ENCODE results near the gene SFRP5.

SFRP5 gene

DNA sequence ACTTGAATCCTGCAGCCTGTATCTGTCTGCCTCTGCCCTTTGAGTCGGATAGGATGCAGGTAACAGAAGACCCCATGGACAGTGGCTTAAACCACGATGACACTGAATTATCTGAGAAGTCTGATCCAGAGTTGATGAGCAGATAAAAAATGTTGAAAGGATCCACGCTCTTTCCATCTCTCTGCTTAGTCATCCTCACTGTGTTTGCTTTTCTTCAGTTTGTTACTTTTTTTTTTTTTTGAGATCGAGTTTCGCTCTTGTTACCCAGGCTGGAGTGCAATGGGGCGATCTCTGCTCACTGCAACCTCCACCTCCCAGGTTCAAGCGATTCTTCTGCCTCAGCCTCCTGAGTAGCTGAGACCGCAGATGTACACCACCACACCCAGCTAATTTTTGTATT, 40.9 kb upstream of the SFRP5 start:
- Histone ChIP-seq H3K4me3 (no peak overlapping the region), H3K27ac (no peak overlapping the region)
- no peak for DNase-seq (ENCODE audit: low spot score)
- TF ChIP-seq, protein P1, sequence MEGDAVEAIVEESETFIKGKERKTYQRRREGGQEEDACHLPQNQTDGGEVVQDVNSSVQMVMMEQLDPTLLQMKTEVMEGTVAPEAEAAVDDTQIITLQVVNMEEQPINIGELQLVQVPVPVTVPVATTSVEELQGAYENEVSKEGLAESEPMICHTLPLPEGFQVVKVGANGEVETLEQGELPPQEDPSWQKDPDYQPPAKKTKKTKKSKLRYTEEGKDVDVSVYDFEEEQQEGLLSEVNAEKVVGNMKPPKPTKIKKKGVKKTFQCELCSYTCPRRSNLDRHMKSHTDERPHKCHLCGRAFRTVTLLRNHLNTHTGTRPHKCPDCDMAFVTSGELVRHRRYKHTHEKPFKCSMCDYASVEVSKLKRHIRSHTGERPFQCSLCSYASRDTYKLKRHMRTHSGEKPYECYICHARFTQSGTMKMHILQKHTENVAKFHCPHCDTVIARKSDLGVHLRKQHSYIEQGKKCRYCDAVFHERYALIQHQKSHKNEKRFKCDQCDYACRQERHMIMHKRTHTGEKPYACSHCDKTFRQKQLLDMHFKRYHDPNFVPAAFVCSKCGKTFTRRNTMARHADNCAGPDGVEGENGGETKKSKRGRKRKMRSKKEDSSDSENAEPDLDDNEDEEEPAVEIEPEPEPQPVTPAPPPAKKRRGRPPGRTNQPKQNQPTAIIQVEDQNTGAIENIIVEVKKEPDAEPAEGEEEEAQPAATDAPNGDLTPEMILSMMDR (IDR thresholded peaks at IDR 0.05) = no peak

DNA sequence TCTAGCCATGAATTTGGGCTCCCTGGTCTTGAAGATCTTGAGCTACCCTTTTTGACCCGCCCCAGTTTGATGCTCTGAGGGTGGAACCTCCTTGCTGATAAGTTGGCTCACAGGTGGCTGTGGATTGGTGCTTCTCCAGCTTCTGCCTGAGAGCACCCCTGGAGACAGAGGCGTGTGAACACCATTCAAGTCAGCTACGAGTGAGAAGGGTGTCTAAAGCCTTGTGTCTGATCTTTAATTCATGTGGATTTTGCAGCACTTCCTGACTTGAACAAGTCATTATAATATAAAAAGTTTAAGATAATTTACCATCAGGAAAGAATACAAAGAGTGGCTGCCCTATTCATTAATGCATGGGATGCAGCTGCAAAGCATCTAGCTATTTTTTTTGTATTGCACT, 40.2 kb upstream of the SFRP5 start:
- H3K4me3 ChIP-seq = no peak overlapping the region
- no peak overlapping the region for H3K27ac ChIP-seq
- TF ChIP-seq, protein P1 (IDR thresholded peaks at IDR 0.05) = no peak
- no peak for DNase-seq (ENCODE audit: low spot score)

DNA sequence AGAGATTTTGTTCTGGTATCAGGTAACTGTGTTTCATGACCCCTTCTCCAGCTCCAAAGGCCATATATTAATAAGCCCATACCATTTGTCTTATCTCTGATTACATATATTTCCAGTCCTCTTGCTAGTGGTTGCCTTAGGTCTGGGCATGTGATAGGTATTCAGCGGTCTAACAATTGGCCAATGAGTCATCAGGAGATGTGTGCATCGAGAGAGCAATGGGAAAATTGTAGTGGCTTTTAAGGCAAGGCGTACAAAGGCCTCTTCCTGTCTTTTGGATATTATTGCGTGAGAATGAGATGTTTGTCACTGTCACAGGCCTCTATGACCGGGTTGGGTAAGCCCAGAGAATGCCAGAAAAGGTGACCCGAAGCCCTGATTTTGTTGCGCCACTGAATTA, 38.6 kb upstream of the SFRP5 start:
- Histone ChIP-seq H3K27ac (no peak overlapping the region), H3K4me3 (no peak overlapping the region)
- DNase-seq (ENCODE audit: low spot score) = no peak
- TF ChIP-seq, protein P1 (IDR thresholded peaks at IDR 0.05) = no peak

DNA sequence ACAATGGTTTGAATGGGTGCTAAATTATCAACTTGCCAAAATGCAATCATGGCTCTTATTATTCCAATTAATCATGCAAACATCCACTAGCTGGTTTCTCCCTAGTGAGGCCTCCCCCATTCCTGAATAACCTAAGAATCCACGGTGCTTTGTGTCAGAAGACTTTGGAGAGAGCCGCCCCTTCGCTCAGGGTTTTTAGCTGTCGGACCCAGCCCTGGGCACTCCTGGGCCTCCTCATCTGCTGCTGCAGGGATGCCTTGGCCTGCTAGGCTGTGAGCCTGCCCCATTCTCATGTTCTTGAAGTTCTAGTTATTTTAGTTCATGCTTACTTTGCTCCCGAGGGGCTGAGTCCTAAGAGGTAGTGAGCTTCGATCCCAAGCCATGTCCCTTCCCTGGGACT, 34.1 kb upstream of the SFRP5 start:
- DNase-seq (ENCODE audit: low spot score) = no peak
- Histone ChIP-seq H3K4me3 (no peak overlapping the region), H3K27ac (no peak overlapping the region)
- TF ChIP-seq, protein P1 (IDR thresholded peaks at IDR 0.05) = no peak

DNA sequence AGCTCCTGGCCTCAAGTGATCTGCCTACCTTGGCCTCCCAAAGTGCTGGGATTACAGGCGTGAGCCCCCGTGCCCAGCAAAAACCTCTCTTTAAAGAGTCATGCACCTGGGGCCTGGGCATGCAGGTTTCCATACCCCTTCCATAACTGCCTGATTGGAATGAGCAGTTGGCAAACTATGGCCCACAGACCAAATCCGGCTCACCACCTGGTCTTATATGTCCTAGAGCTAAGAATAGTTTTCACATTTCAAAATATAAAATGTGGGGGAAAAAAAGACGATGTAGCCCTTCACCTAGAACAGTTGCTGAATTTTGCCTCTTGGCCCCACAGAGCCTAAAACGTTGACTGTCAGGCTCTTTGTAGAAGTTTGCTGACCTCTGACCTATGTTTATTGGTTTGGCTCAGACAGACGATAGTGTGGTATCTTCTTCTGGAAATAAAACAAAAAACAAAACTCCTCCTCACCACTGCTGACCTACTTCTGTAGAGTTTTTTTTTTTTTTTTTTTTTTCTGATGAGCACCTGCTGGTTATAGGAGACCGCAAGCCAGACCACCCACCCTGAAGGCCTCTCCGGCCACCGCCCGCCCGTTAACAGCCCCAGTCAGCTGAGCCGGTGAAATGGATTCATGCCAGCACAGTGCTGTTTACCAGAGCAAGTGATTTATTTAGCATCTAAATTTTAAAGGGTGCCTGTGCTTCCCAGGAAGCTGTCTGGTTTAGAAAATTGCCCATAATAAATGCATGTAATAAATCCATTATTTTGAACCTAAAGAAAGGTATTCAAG, 33.5 kb upstream of the SFRP5 start:
- no peak overlapping the region for H3K4me3 ChIP-seq
- TF ChIP-seq, protein P1 (IDR thresholded peaks at IDR 0.05) = no peak
- H3K27ac ChIP-seq = no peak overlapping the region
- no peak for DNase-seq (ENCODE audit: low spot score)

DNA sequence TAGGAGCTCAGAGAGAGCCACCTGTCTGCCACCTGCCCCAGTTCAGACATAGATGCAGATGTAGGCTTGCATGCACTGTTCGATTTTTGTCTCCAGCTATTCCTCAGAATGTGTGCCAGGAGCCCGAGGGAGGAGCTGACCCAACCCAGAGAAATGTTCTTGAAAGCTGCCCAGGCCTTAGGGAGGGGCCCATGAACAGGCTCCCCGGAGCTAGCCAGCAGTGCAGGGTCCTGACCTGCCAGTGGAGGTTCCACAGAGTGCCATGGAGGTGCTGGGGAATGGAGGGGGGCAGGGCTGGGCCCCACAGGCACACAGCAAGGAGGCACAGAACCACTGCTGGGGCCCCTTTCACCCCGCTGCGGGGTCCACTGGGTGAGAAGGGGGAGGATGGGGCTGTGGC, 29.6 kb upstream of the SFRP5 start:
- TF ChIP-seq, protein P1 (IDR thresholded peaks at IDR 0.05) = no peak
- DNase-seq (ENCODE audit: low spot score) = no peak
- no peak overlapping the region for H3K27ac ChIP-seq
- no peak overlapping the region for H3K4me3 ChIP-seq

DNA sequence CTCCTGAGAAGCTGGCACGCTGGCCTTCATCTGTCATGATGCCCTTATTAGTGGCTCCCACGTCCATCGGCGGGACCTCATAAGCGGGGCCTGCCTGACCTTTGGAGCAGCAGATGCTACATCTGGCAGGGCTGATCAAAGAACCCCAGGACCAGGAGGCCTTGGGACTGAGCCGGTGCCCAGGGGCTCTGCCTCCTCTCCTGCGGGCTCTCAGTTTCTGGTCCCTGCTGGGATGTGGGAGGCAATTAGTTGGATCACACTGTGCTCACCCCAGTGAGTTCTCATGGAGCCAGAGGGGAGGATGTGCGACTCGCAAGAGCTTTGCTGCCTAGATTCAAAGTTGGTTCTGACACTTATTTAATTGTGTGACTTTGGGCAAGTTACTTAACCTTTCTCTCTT, 28.7 kb upstream of the SFRP5 start:
- no peak for DNase-seq (ENCODE audit: low spot score)
- TF ChIP-seq, protein P1 (IDR thresholded peaks at IDR 0.05) = no peak
- no peak overlapping the region for H3K27ac ChIP-seq
- no peak overlapping the region for H3K4me3 ChIP-seq

Measured in coronary artery (tissue), 2 donors.